Measurements from ENCODE around the gene PLEKHA5. TPM values are rescaled to one million over a fixed set of nuclear protein-coding genes. Genes with fewer than 3 reads are reported as not detected.

Gene PLEKHA5
- polyA plus RNA-seq, 1 of the 3 experiments (the other 2 are of a cell fraction), result 7.1 TPM

DNA sequence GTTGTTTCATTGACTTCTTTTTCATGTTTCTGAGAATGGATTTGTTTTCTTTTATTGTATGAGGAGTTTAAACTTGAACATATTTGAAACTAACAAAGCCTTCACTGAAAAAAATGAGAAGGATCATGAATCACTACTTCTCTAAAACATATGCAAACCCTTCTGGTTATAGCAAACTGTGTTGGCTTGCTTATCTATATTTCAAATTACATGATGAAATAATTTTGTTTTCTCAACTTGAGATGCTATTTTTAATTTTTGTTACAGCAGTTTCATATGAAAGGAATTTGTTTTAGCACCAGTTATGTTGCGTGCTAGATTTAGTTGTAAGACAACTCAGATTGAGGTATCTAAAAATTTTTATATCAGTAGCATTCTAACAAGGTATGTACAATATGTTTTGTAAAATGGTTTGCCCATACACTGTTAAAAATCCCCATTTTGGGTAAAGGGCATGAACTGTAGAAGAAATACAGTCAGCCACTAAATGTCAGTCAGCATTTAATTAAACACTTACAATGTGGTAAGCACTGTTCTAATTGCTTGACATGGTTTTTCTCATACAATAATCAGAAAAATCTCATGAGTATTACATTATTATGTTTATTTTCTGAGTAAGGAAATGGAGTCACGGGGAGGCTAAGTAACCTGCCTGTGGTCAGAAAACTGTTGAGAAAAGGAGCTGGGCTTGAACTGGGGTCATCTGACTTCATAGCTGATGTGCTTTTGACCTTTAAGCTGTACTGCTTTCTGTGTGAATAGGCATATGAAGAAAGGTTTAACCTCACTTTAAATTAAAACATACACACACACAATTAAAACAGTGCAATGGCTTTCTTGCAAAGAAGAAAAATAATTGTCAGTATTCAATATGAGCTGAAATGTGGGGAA lies 105.7 kb downstream of the PLEKHA5 start:
- Histone ChIP-seq H3K4me1 (ENCODE audit: control insufficient read depth in 1 of 2, insufficient read depth in 2 of 2, low read depth in 1 of 2, low read length in 1 of 2) (peaks cover 15 to 28% of the 10 kb centered on the region in 2 experiments; a peak in 3 of 4 replicates), H3K27ac (ENCODE audit: low read depth in 2 of 2, low read length in 1 of 2) (peak overlapping the region; percentile 31 to 50; a peak in 3 of 4 replicates), H3K4me3 (ENCODE audit: low read depth in 2 of 2, low read length in 1 of 2) (no peak overlapping the region), H4K20me1 (ENCODE audit: insufficient read depth) (no peaks in the 10 kb centered on the region), H3K79me2 (ENCODE audit: insufficient read depth) (peaks cover 6% of the 10 kb centered on the region), H3K4me2 (peak overlapping the region; percentile 30; the same call in 1 of the 2 replicates), H3K9ac (no peak overlapping the region), H3K9me2 (no peaks in the 10 kb centered on the region), H3F3A (replicated peaks; ENCODE audit: insufficient read depth) (peaks cover 13% of the 10 kb centered on the region), H2AFZ (ENCODE audit: low read depth) (no peak overlapping the region), H3K9me3 (no peaks in the 10 kb centered on the region), H3K27me3 (ENCODE audit: insufficient read depth) (no peaks in the 10 kb centered on the region), H3K36me3 (replicated peaks in 1 of 2; ENCODE audit: control insufficient read depth in 1 of 2, insufficient read depth in 2 of 2, low read length in 1 of 2) (peaks cover 0 to 4% of the 10 kb centered on the region in 2 experiments)
- DNase-seq, result no peak
- CTCF ChIA-PET, result interaction anchor here (1.0 kb wide), 1 partner anchor 13 kb away, joined by 4 read pairs; no protein-coding TSS in a partner anchor
- TF ChIP-seq TAF1 (IDR thresholded peaks at IDR 0.05; ENCODE audit: borderline replicate concordance, low read depth, low read length) (no peak), EP300 (IDR thresholded peaks at IDR 0.05; ENCODE audit: borderline replicate concordance in 1 of 2, low read depth in 1 of 2, low read length in 1 of 2) (no peak), GABPA (IDR thresholded peaks at IDR 0.05; ENCODE audit: low read depth) (no peak), YY1 (IDR thresholded peaks at IDR 0.05; ENCODE audit: low read depth) (no peak), RCOR1 (IDR thresholded peaks at IDR 0.05; ENCODE audit: low read length) (no peak), RAD21 (IDR thresholded peaks at IDR 0.05; ENCODE audit: low read length) (no peak), SIN3A (IDR thresholded peaks at IDR 0.05; ENCODE audit: borderline replicate concordance, low read depth, low read length) (no peak), ELF1 (IDR thresholded peaks at IDR 0.05) (no peak), MXI1 (IDR thresholded peaks at IDR 0.05; ENCODE audit: low read depth, low read length) (no peak), NRF1 (IDR thresholded peaks at IDR 0.05; ENCODE audit: low read depth, low read length) (no peak), FOXJ3 (CRISPR knock-in tag; IDR thresholded peaks at IDR 0.05) (no peak), GATA2 (CRISPR knock-in tag; IDR thresholded peaks at IDR 0.05) (no peak), FOSL2 (IDR thresholded peaks at IDR 0.05; ENCODE audit: borderline replicate concordance, low read depth) (no peak), TEAD4 (IDR thresholded peaks at IDR 0.05; ENCODE audit: borderline replicate concordance, insufficient read depth) (no peak), EZH2phosphoT487 (IDR thresholded peaks at IDR 0.05; ENCODE audit: borderline replicate concordance, low read depth) (no peak), CHD2 (IDR thresholded peaks at IDR 0.05; ENCODE audit: low read length, partially characterized antibody) (no peak)
- TF ChIP-seq, protein P1, sequence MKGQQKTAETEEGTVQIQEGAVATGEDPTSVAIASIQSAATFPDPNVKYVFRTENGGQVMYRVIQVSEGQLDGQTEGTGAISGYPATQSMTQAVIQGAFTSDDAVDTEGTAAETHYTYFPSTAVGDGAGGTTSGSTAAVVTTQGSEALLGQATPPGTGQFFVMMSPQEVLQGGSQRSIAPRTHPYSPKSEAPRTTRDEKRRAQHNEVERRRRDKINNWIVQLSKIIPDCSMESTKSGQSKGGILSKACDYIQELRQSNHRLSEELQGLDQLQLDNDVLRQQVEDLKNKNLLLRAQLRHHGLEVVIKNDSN (IDR thresholded peaks at IDR 0.05; ENCODE audit: borderline replicate concordance, low read depth), result no peak
- TF ChIP-seq, protein P2, sequence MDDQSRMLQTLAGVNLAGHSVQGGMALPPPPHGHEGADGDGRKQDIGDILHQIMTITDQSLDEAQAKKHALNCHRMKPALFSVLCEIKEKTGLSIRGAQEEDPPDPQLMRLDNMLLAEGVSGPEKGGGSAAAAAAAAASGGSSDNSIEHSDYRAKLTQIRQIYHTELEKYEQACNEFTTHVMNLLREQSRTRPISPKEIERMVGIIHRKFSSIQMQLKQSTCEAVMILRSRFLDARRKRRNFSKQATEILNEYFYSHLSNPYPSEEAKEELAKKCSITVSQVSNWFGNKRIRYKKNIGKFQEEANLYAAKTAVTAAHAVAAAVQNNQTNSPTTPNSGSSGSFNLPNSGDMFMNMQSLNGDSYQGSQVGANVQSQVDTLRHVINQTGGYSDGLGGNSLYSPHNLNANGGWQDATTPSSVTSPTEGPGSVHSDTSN (IDR thresholded peaks at IDR 0.05), result no peak
- TF ChIP-seq, protein P3, sequence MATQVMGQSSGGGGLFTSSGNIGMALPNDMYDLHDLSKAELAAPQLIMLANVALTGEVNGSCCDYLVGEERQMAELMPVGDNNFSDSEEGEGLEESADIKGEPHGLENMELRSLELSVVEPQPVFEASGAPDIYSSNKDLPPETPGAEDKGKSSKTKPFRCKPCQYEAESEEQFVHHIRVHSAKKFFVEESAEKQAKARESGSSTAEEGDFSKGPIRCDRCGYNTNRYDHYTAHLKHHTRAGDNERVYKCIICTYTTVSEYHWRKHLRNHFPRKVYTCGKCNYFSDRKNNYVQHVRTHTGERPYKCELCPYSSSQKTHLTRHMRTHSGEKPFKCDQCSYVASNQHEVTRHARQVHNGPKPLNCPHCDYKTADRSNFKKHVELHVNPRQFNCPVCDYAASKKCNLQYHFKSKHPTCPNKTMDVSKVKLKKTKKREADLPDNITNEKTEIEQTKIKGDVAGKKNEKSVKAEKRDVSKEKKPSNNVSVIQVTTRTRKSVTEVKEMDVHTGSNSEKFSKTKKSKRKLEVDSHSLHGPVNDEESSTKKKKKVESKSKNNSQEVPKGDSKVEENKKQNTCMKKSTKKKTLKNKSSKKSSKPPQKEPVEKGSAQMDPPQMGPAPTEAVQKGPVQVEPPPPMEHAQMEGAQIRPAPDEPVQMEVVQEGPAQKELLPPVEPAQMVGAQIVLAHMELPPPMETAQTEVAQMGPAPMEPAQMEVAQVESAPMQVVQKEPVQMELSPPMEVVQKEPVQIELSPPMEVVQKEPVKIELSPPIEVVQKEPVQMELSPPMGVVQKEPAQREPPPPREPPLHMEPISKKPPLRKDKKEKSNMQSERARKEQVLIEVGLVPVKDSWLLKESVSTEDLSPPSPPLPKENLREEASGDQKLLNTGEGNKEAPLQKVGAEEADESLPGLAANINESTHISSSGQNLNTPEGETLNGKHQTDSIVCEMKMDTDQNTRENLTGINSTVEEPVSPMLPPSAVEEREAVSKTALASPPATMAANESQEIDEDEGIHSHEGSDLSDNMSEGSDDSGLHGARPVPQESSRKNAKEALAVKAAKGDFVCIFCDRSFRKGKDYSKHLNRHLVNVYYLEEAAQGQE (IDR thresholded peaks at IDR 0.05; ENCODE audit: low read depth, low read length), result no peak
- TF ChIP-seq, protein P4, sequence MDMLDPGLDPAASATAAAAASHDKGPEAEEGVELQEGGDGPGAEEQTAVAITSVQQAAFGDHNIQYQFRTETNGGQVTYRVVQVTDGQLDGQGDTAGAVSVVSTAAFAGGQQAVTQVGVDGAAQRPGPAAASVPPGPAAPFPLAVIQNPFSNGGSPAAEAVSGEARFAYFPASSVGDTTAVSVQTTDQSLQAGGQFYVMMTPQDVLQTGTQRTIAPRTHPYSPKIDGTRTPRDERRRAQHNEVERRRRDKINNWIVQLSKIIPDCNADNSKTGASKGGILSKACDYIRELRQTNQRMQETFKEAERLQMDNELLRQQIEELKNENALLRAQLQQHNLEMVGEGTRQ (IDR thresholded peaks at IDR 0.05; ENCODE audit: borderline replicate concordance, low read depth, low read length), result no peak
- WGBS (ENCODE audit: low lambda C conversion rate), result 76% methylated on average over 2 of the region's 2 CpGs
- POLR2A ChIA-PET, result no interaction called here
